NCI-H524 (cell line): ENCODE measurements around the gene DPYSL3.
A peak's percentile ranks its signal among the peaks of the same experiment; 100 is the strongest.
"Not testable (repeated sequence)": the region's sequence is repeated elsewhere in the genome, so short reads cannot be mapped to it uniquely, and the experiment has no call there.

Source experiments
- DNase-seq, 2 experiments: peaks; one replicate each; lab custom pipeline; 2025; lab: John Stamatoyannopoulos, UW

Gene DPYSL3

GRCh38 chr5:147509710-147510651, at the start of gene DPYSL3:
DPYSL3 (minus strand) TSS chr5:147510068; CDS start chr5:147509858, 210 bp downstream.
- peak; percentile 29 to 71 for DNase-seq

DNA sequence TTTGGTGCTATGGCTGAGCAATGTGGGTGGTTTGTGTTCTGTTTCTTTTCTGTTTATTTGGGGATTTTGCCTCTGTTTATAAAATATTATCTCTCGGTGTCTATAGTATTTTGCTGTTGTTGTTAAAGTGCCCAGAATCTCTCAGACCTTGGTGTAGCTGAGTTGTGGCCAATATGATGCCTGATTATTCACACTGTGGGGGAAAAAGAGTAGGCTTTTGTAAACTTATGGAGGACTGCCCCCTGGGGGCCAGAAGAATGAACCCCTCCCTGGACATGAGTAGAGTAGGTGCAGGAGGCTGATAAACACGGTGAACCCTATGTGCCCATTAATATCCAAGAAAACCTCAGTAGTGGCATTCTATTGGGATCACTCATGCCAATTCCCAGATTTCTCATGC, 49.0 kb upstream of the DPYSL3 start:
- DNase-seq = peak; percentile 65 to 72

DNA sequence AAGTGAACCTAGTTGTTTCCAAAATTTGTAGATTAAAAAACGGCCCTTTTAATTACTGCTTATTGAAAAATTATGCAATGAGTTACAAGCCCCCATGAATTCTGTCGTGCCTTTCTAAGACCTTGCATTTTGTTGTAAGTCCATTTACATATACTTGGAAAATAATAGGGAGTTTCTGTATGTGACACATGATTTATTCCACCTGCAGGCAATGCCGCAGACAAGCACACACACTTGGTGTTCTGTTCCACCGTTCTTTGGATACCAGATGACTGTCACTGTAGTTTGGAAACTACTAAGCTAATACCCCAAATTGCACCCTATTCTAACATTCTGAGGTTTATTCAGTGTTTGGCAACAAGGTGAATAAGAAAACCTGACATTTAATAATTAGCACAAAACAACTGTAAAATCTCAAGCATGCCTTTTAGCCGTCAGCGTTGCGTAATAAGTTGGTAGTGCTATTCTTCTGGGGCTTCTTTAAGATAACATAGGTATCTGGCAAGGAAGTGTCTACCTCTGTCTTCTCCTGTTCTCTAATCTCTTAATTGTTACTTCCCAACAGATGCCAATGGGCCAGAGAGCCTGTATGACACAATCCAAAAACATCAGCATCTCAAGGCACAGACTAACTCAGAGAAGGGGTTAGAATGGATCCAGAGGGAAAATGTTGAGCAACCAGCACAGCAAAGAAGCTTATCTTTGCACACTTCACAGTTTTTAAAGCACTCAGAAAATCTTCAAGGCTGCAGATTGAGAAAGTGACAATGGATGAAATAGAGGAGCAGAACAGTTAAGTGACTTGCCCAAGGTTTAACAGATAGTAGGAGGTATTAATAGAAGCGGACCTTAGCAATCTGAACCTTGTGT, 48.2 kb upstream of the DPYSL3 start:
- no peak for DNase-seq

GRCh38 chr5:147555176-147555575, 45.3 kb upstream of the DPYSL3 start:
- DNase-seq = no peak

GRCh38 chr5:147554261-147554817, 44.5 kb upstream of the DPYSL3 start:
- no peak for DNase-seq

- DNase-seq = not testable (repeated sequence)
Measured at GRCh38 chr5:147553817-147554216, 43.9 kb upstream of the DPYSL3 start.

DNA sequence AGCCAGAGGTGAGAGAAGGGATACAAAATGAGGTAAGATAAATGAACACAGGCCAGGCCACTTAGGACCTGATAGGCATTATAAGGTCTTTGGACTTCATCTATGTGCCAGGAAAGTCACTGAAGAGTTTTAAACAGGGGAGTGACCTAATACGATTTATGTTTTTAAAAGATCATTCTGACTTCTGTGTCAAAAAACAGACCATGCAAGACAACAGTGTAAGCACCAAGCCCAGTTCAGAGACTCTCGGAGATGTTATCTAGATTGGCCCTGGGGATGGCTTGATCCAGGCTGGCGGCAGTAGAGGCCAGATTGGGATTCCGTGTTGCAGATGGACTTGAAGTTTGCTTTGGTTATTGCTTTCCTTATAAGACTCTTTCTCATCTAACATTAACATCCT, 43.0 kb upstream of the DPYSL3 start:
- no peak for DNase-seq

DNA sequence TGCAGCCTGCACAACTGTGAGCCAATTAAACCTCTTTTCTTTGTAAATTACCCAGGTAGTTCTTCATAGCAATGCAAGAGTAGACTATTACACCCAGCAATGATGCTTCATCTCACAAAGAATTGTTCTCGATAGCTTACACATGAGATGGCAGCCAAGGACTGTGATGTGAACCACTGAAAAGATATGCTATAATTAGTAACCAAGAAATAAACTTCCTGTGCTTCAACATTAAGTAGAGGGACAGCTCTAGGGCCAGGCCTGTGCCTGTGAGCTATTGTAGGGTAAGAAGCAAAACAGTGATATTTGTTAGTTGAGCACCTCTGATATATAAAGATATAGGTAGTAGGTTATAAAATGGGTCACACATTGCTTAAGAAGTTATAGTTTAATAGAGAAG, 41.8 kb upstream of the DPYSL3 start:
- no peak for DNase-seq

- DNase-seq = no peak
Measured at GRCh38 chr5:147547730-147548129, 37.9 kb upstream of the DPYSL3 start.

GRCh38 chr5:147544556-147544955, 34.7 kb upstream of the DPYSL3 start:
- DNase-seq = no peak

DNA sequence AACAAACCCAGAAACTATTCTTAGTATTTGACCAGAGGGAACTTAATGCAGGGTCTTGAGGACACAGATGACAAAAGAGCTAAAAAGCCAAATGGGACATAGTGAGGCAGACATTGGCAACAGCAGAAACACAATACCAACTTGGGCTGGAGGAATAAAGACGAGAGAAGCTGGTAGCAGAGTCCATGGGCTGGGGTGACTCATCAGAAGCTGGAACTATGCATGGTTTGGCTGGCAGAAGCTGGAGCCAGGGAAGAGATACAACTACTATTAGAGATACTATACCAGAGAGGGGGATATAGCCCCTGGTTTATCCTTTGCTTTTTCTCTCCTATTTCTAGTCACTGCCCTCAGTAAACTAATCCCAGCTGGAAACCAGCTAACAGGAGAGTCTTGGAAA, 29.2 kb upstream of the DPYSL3 start:
- DNase-seq = no peak

GRCh38 chr5:147538236-147538635, 28.4 kb upstream of the DPYSL3 start:
- no peak for DNase-seq

DNA sequence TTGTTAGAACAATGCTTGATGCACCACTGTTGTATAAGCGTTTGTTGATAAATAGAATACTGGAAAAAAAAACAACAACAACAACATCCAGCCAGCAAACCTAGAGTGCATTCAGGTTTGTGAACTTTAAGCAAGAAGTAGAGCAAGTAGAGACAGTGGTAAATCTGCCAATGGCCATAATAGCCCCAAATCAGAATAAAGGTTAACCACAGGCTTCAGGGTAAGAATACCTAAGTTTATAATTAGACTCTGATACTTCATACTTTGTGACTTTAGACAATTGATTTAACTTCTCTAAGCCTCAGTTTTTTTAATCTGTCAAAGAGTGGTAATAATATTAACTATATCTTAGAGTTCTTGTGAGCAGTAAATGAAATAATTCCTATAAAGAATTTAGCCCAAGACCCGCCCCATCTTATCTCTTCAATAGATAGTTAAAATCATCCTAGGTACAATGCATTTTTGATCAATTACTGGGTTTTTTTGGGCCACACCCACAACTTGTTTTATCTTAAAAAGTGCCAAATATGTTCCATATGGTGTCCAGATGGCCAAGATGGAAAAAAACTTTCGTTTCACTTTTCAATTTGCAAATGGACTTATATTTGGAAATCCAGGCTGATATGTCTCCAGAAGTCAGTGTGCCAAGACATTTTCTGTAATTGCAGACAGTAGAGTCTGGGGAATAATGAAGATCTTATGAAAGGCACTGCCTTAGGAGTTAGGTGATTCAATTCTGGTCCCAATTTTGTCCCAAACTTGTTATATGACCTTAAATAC, 24.5 kb upstream of the DPYSL3 start:
- peak; percentile 12 to 68 for DNase-seq

DNA sequence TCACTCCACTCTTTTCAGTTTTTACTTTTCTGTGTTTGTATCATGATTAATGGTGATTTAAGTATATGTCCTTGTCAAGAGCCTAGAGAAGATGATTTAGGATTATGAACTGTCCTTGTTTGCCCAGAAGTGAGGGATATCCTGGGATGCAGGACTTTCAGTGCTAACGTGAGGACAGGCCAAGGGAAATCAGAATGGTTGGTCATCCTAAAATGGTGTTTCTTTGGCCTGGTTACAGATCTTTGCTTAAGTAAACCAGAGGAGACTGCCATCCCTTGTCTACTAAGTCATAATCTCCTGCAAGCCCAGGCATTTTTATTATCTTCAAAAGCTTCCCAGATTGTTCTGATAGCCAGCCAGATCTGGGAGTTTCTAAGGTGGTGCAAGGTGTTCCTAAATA, 22.3 kb upstream of the DPYSL3 start:
- DNase-seq = no peak

- peak in 1 of 2 experiments; percentile 4 for DNase-seq
Measured at GRCh38 chr5:147530530-147531389, 20.9 kb upstream of the DPYSL3 start.

GRCh38 chr5:147523069-147523468, 13.2 kb upstream of the DPYSL3 start:
- DNase-seq = no peak

GRCh38 chr5:147522435-147522834, 12.6 kb upstream of the DPYSL3 start:
- peak in 1 of 2 experiments; percentile 28 for DNase-seq

GRCh38 chr5:147520450-147520849, 10.6 kb upstream of the DPYSL3 start:
- DNase-seq = no peak

- DNase-seq = no peak
Measured at GRCh38 chr5:147519380-147519779, 9.5 kb upstream of the DPYSL3 start.

- DNase-seq = no peak
Measured at GRCh38 chr5:147517383-147517782, 7.5 kb upstream of the DPYSL3 start.

DNA sequence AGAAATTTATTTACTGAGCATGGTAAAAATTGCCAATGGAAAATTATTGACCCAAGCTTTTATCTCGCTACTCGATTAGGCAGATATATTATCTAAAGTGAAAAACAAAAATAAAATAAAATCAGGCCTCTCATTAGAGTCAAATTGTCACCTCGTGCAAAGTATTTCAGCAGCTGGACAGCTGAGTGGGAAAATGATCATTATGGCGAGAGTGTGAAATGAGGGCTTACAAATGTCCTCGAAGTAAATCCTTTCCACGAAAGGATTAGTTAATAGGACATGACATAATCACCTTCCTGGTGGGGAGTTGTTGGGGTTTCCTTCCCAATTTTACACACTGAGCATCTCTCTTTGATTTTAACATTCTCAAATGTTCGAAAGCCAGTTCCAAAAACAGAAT, 5.4 kb upstream of the DPYSL3 start:
- DNase-seq = peak; percentile 49 to 80
